Measurements from ENCODE around the gene HNRNPAB. TPM values are rescaled to one million over a fixed set of nuclear protein-coding genes. Genes with fewer than 3 reads are reported as not detected.

The HNRNPAB gene
- total and polyA plus RNA-seq, 9 of the 15 experiments (the other 6 are each of a cell fraction or from before 2014, with no cell fraction given) = 34.6 to 425 (median 236) TPM

DNA sequence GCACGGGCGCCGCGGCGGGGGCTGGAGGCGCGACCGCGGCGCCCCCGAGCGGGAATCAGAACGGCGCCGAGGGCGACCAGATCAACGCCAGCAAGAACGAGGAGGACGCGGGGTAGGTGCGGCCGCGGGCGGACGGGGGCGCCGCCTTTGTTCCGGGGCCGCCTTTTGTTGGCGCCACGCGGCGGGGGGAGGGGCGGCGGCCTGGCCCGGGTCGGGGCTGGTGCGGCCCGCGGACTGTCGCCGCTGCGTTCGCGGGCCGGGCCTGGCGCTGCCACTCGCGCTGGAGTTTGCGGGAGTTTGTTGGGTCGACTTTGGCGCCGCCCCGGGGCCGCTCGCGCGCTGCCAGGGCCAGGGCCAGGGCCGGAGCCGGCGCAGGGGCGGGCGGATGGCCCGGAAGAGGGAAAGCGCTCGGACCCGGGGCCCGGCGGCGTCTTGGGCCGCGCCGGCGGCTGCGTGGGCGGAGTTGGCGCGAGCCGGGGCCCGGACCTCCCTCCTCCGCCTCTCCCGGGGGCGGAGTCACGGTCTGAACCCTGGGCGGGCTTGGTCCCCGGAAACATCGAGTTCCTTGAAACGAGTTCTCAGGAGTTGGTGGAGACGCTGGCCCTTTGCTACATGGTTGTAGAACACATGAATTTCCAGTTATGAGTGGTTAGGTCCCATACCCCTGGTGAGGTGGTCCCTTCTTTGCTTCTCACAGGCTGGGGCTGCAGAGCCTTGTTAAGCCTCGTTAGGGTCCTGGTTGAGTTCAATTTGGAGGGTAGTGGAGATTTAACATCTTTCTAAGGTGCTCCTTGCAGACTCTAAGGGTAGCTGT lies 809 bp downstream of the HNRNPAB start (continued):
- TF ChIP-seq, protein P1, sequence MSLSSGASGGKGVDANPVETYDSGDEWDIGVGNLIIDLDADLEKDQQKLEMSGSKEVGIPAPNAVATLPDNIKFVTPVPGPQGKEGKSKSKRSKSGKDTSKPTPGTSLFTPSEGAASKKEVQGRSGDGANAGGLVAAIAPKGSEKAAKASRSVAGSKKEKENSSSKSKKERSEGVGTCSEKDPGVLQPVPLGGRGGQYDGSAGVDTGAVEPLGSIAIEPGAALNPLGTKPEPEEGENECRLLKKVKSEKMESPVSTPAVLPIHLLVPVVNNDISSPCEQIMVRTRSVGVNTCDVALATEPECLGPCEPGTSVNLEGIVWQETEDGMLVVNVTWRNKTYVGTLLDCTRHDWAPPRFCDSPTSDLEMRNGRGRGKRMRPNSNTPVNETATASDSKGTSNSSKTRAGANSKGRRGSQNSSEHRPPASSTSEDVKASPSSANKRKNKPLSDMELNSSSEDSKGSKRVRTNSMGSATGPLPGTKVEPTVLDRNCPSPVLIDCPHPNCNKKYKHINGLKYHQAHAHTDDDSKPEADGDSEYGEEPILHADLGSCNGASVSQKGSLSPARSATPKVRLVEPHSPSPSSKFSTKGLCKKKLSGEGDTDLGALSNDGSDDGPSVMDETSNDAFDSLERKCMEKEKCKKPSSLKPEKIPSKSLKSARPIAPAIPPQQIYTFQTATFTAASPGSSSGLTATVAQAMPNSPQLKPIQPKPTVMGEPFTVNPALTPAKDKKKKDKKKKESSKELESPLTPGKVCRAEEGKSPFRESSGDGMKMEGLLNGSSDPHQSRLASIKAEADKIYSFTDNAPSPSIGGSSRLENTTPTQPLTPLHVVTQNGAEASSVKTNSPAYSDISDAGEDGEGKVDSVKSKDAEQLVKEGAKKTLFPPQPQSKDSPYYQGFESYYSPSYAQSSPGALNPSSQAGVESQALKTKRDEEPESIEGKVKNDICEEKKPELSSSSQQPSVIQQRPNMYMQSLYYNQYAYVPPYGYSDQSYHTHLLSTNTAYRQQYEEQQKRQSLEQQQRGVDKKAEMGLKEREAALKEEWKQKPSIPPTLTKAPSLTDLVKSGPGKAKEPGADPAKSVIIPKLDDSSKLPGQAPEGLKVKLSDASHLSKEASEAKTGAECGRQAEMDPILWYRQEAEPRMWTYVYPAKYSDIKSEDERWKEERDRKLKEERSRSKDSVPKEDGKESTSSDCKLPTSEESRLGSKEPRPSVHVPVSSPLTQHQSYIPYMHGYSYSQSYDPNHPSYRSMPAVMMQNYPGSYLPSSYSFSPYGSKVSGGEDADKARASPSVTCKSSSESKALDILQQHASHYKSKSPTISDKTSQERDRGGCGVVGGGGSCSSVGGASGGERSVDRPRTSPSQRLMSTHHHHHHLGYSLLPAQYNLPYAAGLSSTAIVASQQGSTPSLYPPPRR (CRISPR knock-in tag; IDR thresholded peaks at IDR 0.05; ENCODE audit: borderline replicate concordance) = 0 out of 2 replicates have a peak, but pooled peaks have one; percentile 2
- TF ChIP-seq NRF1 (conservative IDR thresholded peaks at IDR 0.05 in 1 of 2, IDR thresholded peaks at IDR 0.05 in 1 of 2) = peak; percentile 70 to 76
- peak; percentile 58 for TF ChIP-seq CCNT2 (IDR thresholded peaks at IDR 0.05; ENCODE audit: borderline replicate concordance, extremely low read depth, insufficient read length, low read depth, low read length)
- TF ChIP-seq GATAD2B (IDR thresholded peaks at IDR 0.05; ENCODE audit: borderline replicate concordance) = 0 out of 2 replicates have a peak, but pooled peaks have one; percentile 38
- TF ChIP-seq EGR1 (conservative IDR thresholded peaks at IDR 0.05) = peak; percentile 90
- TF ChIP-seq, protein P2, sequence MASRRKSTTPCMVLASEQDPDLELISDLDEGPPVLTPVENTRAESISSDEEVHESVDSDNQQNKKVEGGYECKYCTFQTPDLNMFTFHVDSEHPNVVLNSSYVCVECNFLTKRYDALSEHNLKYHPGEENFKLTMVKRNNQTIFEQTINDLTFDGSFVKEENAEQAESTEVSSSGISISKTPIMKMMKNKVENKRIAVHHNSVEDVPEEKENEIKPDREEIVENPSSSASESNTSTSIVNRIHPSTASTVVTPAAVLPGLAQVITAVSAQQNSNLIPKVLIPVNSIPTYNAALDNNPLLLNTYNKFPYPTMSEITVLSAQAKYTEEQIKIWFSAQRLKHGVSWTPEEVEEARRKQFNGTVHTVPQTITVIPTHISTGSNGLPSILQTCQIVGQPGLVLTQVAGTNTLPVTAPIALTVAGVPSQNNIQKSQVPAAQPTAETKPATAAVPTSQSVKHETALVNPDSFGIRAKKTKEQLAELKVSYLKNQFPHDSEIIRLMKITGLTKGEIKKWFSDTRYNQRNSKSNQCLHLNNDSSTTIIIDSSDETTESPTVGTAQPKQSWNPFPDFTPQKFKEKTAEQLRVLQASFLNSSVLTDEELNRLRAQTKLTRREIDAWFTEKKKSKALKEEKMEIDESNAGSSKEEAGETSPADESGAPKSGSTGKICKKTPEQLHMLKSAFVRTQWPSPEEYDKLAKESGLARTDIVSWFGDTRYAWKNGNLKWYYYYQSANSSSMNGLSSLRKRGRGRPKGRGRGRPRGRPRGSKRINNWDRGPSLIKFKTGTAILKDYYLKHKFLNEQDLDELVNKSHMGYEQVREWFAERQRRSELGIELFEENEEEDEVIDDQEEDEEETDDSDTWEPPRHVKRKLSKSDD (conservative IDR thresholded peaks at IDR 0.05; ENCODE audit: low read length) = no peak
- TF ChIP-seq ZKSCAN1 (IDR thresholded peaks at IDR 0.05; ENCODE audit: low read depth, low read length) = no peak
- TF ChIP-seq ELF1 (tag; IDR thresholded peaks at IDR 0.05) = peak; percentile 15; the same call in 1 of the 2 replicates

Data from K562 (cell line).